SK-N-SH (cell line): ENCODE measurements around the gene SLC40A1. TPM values are rescaled to one million over a fixed set of nuclear protein-coding genes. Genes with fewer than 3 reads are reported as not detected.

ENCODE experiments used
- CTCF ChIA-PET: fragments of 300-600, 350-600 bp; formaldehyde crosslinking; extraction: SDS; loops from one replicate; lab custom pipeline; 2021; lab: Yijun Ruan, JAX
- POLR2A ChIA-PET: fragments of 350-600 bp; sonication (Branson Sonifier 250); formaldehyde crosslinking; extraction: SDS; loops from one replicate; lab custom pipeline; 2020; ENCODE audit warnings: antibody characterized with exemption, inconsistent platforms; lab: Yijun Ruan, JAX
- DNase-seq: peaks from one replicate; pipeline ENCODE4 v3.0.0; 2012
- H2AFZ ChIP-seq: fragments of 200-600 bp; sonication (generic); 2 replicates; pipeline ENCODE4 v1.8.1; 2016; ENCODE audit warnings: antibody characterized with exemption, mild to moderate bottlenecking, low read depth
- H3F3A ChIP-seq: fragments of 200-600 bp; sonication (generic); replicated peaks from 2 replicates; pipeline ENCODE3; 2016; ENCODE audit warnings: antibody characterized with exemption, mild to moderate bottlenecking; ENCODE audit not compliant: insufficient read depth
- H3K27ac ChIP-seq, 2 experiments: fragments of 200-500 bp in 1 of 2; fragments of 200-600 bp in 1 of 2; sonication (Bioruptor generic) in 1 of 2; sonication (generic), shearing (Covaris generic) in 1 of 2; 2 replicates each; pipeline versions ENCODE4 v1.5.1 to v1.6.1; 2014 to 2016; ENCODE audit warnings: low read depth in 2 of 2, inconsistent platforms in 1 of 2, low read length in 1 of 2, mild to moderate bottlenecking in 1 of 2, mixed read lengths in 1 of 2
- H3K27me3 ChIP-seq: fragments of 200-600 bp; sonication (generic), shearing (Covaris generic); 2 replicates; pipeline ENCODE4 v1.6.1; 2016; ENCODE audit warnings: mixed run types; ENCODE audit not compliant: insufficient read depth
- H3K36me3 ChIP-seq, 2 experiments: fragments of 200-500 bp in 1 of 2; fragments of 200-600 bp in 1 of 2; sonication (Bioruptor generic) in 1 of 2; sonication (generic) in 1 of 2; replicated peaks in 1 of 2; 2 replicates each; pipeline versions ENCODE3 to v1.5.1; 2014 to 2016; ENCODE audit warnings: low read length in 1 of 2, mild to moderate bottlenecking in 1 of 2; ENCODE audit not compliant: insufficient read depth in 2 of 2, control insufficient read depth in 1 of 2
- H3K4me1 ChIP-seq, 2 experiments: fragments of 200-500 bp in 1 of 2; fragments of 200-600 bp in 1 of 2; sonication (Bioruptor generic) in 1 of 2; sonication (generic), shearing (Covaris generic) in 1 of 2; 2 replicates each; pipeline versions ENCODE4 v1.5.1 to v1.6.1; 2014 to 2016; ENCODE audit warnings: low read depth in 1 of 2, low read length in 1 of 2, mixed run types in 1 of 2; ENCODE audit not compliant: insufficient read depth in 2 of 2, control insufficient read depth in 1 of 2
- H3K4me2 ChIP-seq: fragments of 200-600 bp; sonication (generic), shearing (Covaris generic); 2 replicates; pipeline ENCODE4 v1.6.1; 2017; ENCODE audit warnings: mixed run types
- H3K4me3 ChIP-seq, 2 experiments: fragments of 200-500 bp in 1 of 2; fragments of 200-600 bp in 1 of 2; sonication (Bioruptor generic) in 1 of 2; sonication (generic), shearing (Covaris generic) in 1 of 2; 2 replicates each; pipeline versions ENCODE4 v1.5.1 to v1.8.1; 2014 to 2016; ENCODE audit warnings: low read depth in 2 of 2, inconsistent platforms in 1 of 2, low read length in 1 of 2, mild to moderate bottlenecking in 1 of 2, mixed read lengths in 1 of 2, moderate library complexity in 1 of 2
- H3K79me2 ChIP-seq: fragments of 200-600 bp; sonication (generic); 2 replicates; pipeline ENCODE4 v1.8.1; 2017; ENCODE audit warnings: mild to moderate bottlenecking; ENCODE audit not compliant: insufficient read depth
- H3K9ac ChIP-seq: fragments of 200-600 bp; sonication (generic); 2 replicates; pipeline ENCODE4 v1.6.1; 2017; ENCODE audit warnings: mixed run types
- H3K9me2 ChIP-seq: fragments of 200-600 bp; sonication (generic); 2 replicates; pipeline ENCODE4 v1.6.1; 2017; ENCODE audit warnings: mixed run types
- H3K9me3 ChIP-seq: fragments of 200-600 bp; sonication (generic); 2 replicates; pipeline ENCODE4 v1.6.1; 2017; ENCODE audit warnings: mixed run types, mild to moderate bottlenecking, moderate library complexity
- H4K20me1 ChIP-seq: fragments of 200-600 bp; sonication (generic); 2 replicates; pipeline ENCODE4 v1.6.1; 2017; ENCODE audit warnings: mild to moderate bottlenecking, mixed run types; ENCODE audit not compliant: insufficient read depth
- CTCF ChIP-seq: fragments of 200-600 bp; sonication (generic); IDR thresholded peaks from 2 replicates; pipeline ENCODE4 v1.6.1; 2017; ENCODE audit warnings: antibody characterized with exemption, mild to moderate bottlenecking, moderate library complexity
- EZH2phosphoT487 ChIP-seq: fragments of 200-600 bp; sonication (generic); IDR thresholded peaks from 2 replicates; pipeline ENCODE4 v1.6.1; 2017; ENCODE audit warnings: low read depth, mixed run types, mild to moderate bottlenecking, antibody characterized with exemption, moderate library complexity, borderline replicate concordance
- FOSL2 ChIP-seq: IDR thresholded peaks from 2 replicates; pipeline ENCODE4 v1.4.0; 2012; ENCODE audit warnings: low read depth, mild to moderate bottlenecking, moderate library complexity, borderline replicate concordance
- GABPA ChIP-seq: IDR thresholded peaks from 2 replicates; pipeline ENCODE4 v1.4.0; 2012; ENCODE audit warnings: low read depth, mild to moderate bottlenecking
- GATA2 ChIP-seq: sonication (generic); formaldehyde crosslinking; IDR thresholded peaks from 2 replicates; pipeline ENCODE4 v1.5.0; 2020; ENCODE audit warnings: mild to moderate bottlenecking, missing genetic modification reagents
- MEF2A ChIP-seq: IDR thresholded peaks from 2 replicates; pipeline ENCODE4 v1.4.0; 2012; ENCODE audit warnings: low read depth, borderline replicate concordance
- MXI1 ChIP-seq: IDR thresholded peaks from 2 replicates; pipeline ENCODE4 v1.6.1; 2012; ENCODE audit warnings: mild to moderate bottlenecking, low read depth, low read length, improper control_type of control experiment
- NFIC ChIP-seq: IDR thresholded peaks from 2 replicates; pipeline ENCODE4 v1.4.0; 2012; ENCODE audit warnings: borderline replicate concordance
- RCOR1 ChIP-seq: fragments of 150-350 bp; IDR thresholded peaks from 2 replicates; pipeline ENCODE4 v1.6.1; 2017; ENCODE audit warnings: antibody characterized with exemption, low read length
- RFX5 ChIP-seq: IDR thresholded peaks from 2 replicates; pipeline ENCODE4 v1.6.1; 2012; ENCODE audit warnings: mild to moderate bottlenecking, improper control_type of control experiment, low read length
- RXRA ChIP-seq: IDR thresholded peaks from 2 replicates; pipeline ENCODE4 v1.4.0; 2012; ENCODE audit warnings: low read depth, mild to moderate bottlenecking, borderline replicate concordance
- SIN3A ChIP-seq: IDR thresholded peaks from 2 replicates; pipeline ENCODE4 v1.6.1; 2012; ENCODE audit warnings: low read depth, mild to moderate bottlenecking, low read length, moderate library complexity, borderline replicate concordance
- SMC3 ChIP-seq: IDR thresholded peaks from 2 replicates; pipeline ENCODE4 v1.6.1; 2012; ENCODE audit warnings: low read depth, low read length, improper control_type of control experiment
- TAF1 ChIP-seq: IDR thresholded peaks from 2 replicates; pipeline ENCODE4 v1.6.1; 2012; ENCODE audit warnings: low read depth, mild to moderate bottlenecking, low read length, moderate library complexity, borderline replicate concordance
- TCF12 ChIP-seq: IDR thresholded peaks from 2 replicates; pipeline ENCODE4 v1.4.0; 2012
- TEAD4 ChIP-seq: IDR thresholded peaks from 2 replicates; pipeline ENCODE4 v1.4.0; 2012; ENCODE audit warnings: mild to moderate bottlenecking, borderline replicate concordance; ENCODE audit not compliant: insufficient read depth
- USF1 ChIP-seq: IDR thresholded peaks from 2 replicates; pipeline ENCODE4 v1.4.0; 2012; ENCODE audit warnings: low read depth, borderline replicate concordance
- WGBS: methylation state at CpG from one replicate; pipeline ENCODE4 v1.1.6; 2017; ENCODE audit warnings: low lambda C conversion rate; 5-methylcytosine and 5-hydroxymethylcytosine counted together
- polyA plus RNA-seq, 3 experiments: library from polyadenylated mRNA; depleted of rRNA; stranded (reverse); fragments of >200 nt; gene quantifications; 2 replicates each; pipeline ENCODE4 v1.2.3, GENCODE V29; 2012
- TF ChIP-seq, protein P1 (sequence below): IDR thresholded peaks from 2 replicates; pipeline ENCODE4; 2012
- TF ChIP-seq, protein P2 (sequence below): IDR thresholded peaks from 2 replicates; pipeline ENCODE4 v1.6.1; 2012; ENCODE audit warnings: mild to moderate bottlenecking, low read depth, low read length, moderate library complexity
- TF ChIP-seq, protein P3 (sequence below): IDR thresholded peaks from 2 replicates; pipeline ENCODE4 v1.4.0; 2012; ENCODE audit warnings: low read depth, borderline replicate concordance

The SLC40A1 gene
- polyA plus RNA-seq, 1 of the 3 experiments (the other 2 are of a cell fraction): 1.8 TPM

- no peak overlapping the region for H3K27ac ChIP-seq
- no peaks in the 10 kb centered on the region for H4K20me1 ChIP-seq
- no peak for DNase-seq
- H3K4me3 ChIP-seq: no peak overlapping the region
- no peak for TF ChIP-seq MEF2A
- no peak for TF ChIP-seq MXI1
- TF ChIP-seq TAF1: no peak
- TF ChIP-seq GABPA: no peak
- no peak for TF ChIP-seq USF1
- TF ChIP-seq TEAD4: no peak
- no peak for TF ChIP-seq TCF12
- TF ChIP-seq GATA2: no peak
- no peak for TF ChIP-seq SIN3A
- no peak for TF ChIP-seq FOSL2
- no peak for TF ChIP-seq RFX5
- TF ChIP-seq NFIC: no peak
- TF ChIP-seq, protein P1, sequence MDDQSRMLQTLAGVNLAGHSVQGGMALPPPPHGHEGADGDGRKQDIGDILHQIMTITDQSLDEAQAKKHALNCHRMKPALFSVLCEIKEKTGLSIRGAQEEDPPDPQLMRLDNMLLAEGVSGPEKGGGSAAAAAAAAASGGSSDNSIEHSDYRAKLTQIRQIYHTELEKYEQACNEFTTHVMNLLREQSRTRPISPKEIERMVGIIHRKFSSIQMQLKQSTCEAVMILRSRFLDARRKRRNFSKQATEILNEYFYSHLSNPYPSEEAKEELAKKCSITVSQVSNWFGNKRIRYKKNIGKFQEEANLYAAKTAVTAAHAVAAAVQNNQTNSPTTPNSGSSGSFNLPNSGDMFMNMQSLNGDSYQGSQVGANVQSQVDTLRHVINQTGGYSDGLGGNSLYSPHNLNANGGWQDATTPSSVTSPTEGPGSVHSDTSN: no peak
- no peak for TF ChIP-seq SMC3
- no peak for TF ChIP-seq RXRA
- TF ChIP-seq, protein P2, sequence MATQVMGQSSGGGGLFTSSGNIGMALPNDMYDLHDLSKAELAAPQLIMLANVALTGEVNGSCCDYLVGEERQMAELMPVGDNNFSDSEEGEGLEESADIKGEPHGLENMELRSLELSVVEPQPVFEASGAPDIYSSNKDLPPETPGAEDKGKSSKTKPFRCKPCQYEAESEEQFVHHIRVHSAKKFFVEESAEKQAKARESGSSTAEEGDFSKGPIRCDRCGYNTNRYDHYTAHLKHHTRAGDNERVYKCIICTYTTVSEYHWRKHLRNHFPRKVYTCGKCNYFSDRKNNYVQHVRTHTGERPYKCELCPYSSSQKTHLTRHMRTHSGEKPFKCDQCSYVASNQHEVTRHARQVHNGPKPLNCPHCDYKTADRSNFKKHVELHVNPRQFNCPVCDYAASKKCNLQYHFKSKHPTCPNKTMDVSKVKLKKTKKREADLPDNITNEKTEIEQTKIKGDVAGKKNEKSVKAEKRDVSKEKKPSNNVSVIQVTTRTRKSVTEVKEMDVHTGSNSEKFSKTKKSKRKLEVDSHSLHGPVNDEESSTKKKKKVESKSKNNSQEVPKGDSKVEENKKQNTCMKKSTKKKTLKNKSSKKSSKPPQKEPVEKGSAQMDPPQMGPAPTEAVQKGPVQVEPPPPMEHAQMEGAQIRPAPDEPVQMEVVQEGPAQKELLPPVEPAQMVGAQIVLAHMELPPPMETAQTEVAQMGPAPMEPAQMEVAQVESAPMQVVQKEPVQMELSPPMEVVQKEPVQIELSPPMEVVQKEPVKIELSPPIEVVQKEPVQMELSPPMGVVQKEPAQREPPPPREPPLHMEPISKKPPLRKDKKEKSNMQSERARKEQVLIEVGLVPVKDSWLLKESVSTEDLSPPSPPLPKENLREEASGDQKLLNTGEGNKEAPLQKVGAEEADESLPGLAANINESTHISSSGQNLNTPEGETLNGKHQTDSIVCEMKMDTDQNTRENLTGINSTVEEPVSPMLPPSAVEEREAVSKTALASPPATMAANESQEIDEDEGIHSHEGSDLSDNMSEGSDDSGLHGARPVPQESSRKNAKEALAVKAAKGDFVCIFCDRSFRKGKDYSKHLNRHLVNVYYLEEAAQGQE: no peak
- TF ChIP-seq, protein P3, sequence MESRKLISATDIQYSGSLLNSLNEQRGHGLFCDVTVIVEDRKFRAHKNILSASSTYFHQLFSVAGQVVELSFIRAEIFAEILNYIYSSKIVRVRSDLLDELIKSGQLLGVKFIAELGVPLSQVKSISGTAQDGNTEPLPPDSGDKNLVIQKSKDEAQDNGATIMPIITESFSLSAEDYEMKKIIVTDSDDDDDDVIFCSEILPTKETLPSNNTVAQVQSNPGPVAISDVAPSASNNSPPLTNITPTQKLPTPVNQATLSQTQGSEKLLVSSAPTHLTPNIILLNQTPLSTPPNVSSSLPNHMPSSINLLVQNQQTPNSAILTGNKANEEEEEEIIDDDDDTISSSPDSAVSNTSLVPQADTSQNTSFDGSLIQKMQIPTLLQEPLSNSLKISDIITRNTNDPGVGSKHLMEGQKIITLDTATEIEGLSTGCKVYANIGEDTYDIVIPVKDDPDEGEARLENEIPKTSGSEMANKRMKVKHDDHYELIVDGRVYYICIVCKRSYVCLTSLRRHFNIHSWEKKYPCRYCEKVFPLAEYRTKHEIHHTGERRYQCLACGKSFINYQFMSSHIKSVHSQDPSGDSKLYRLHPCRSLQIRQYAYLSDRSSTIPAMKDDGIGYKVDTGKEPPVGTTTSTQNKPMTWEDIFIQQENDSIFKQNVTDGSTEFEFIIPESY: no peak
- TF ChIP-seq CTCF: no peak
- TF ChIP-seq EZH2phosphoT487: no peak
- no peak for TF ChIP-seq RCOR1
- no peaks in the 10 kb centered on the region for H3F3A ChIP-seq
- no peak overlapping the region for H3K4me2 ChIP-seq
- H3K9ac ChIP-seq: no peak overlapping the region
- WGBS: 84% methylated on average over 5 of the region's 5 CpGs
- CTCF ChIA-PET: interaction anchor here (0.7 kb wide), 1 partner anchor 11 kb away, joined by 3 read pairs; no protein-coding TSS in a partner anchor
- POLR2A ChIA-PET: no interaction called here
- H2AFZ ChIP-seq: no peak overlapping the region
- no peaks in the 10 kb centered on the region for H3K79me2 ChIP-seq
- H3K36me3 ChIP-seq: peaks cover 7 to 27% of the 10 kb centered on the region in 2 experiments
- no peaks in the 10 kb centered on the region for H3K9me2 ChIP-seq
- no peaks in the 10 kb centered on the region for H3K27me3 ChIP-seq
- no peaks in the 10 kb centered on the region for H3K9me3 ChIP-seq
- H3K4me1 ChIP-seq: peaks cover 0 to 10% of the 10 kb centered on the region in 2 experiments; a peak in 1 of 4 replicates
Observed at GRCh38 chr2:189577121-189577520, 3.5 kb downstream of the SLC40A1 start.
